ENCODE data around the gene CASTOR2.
"Not testable (repeated sequence)": the region's sequence is repeated elsewhere in the genome, so short reads cannot be mapped to it uniquely, and the experiment has no call there.

CASTOR2 gene

DNA sequence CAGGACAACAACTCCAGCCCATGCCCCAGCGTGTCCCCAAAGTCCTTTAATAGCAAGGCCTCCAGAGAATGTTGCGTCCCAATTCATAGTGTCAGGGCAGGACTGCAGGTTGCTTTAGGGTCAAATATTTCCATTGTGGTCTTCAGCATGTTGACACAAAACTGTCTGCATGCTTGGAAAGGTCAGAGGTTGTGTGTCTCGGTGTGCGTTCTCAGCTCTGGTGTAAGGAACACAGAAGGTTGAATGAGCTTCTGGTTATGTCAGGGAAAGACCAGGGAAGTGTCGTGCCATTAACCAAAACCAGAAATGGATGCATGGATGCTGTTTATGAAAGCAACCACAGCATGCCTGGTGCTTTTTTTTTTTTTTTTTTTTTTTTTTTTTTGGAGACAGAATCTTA, 31.9 kb downstream of the CASTOR2 start:
- not testable (repeated sequence) for H3K36me3 ChIP-seq (ENCODE audit: control insufficient read depth, insufficient read depth, low read length); H3K4me3 ChIP-seq (ENCODE audit: extremely low read depth, insufficient read depth, low read length, poor library complexity, severe bottlenecking); H3K9me3 ChIP-seq (ENCODE audit: control insufficient read depth, low read length); H3K27ac ChIP-seq (ENCODE audit: low read depth, low read length, severe bottlenecking)
- WGBS, 2 experiments (ENCODE audit: insufficient coverage in 2 of 2) = 90 to 100% methylated on average over 3 to 5 of the region's 5 CpGs
- peaks cover 11% of the 10 kb centered on the region for H3K4me1 ChIP-seq (ENCODE audit: control insufficient read depth, insufficient read depth, low read length, poor library complexity, severe bottlenecking)

DNA sequence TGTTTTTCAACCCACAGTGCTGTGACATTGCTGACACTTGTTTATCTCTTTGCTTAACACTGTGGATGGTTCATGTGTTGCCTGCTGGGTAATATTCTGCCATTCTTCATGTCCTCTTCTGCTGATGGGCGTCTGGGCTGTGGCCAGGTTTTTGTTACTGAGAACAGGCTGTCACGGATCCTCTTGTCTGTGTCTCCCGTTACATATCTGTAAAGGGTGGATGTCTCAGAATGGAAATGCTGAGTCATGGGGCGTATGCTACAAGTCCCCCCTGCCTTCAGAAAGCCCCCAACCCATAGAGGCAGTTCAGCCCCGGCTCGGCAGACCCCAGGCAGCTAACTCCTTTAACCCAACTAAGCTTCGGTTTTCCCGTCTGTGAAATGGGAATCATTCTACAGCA, 33.3 kb downstream of the CASTOR2 start:
- not testable (repeated sequence) for H3K36me3 ChIP-seq (ENCODE audit: control insufficient read depth, insufficient read depth, low read length); H3K9me3 ChIP-seq (ENCODE audit: control insufficient read depth, low read length); H3K27ac ChIP-seq (ENCODE audit: low read depth, low read length, severe bottlenecking); H3K4me3 ChIP-seq (ENCODE audit: extremely low read depth, insufficient read depth, low read length, poor library complexity, severe bottlenecking)
- peaks cover 11% of the 10 kb centered on the region for H3K4me1 ChIP-seq (ENCODE audit: control insufficient read depth, insufficient read depth, low read length, poor library complexity, severe bottlenecking)
- WGBS, 2 experiments (ENCODE audit: insufficient coverage in 2 of 2) = no CpG with 5 or more reads among the region's 8 CpGs

DNA sequence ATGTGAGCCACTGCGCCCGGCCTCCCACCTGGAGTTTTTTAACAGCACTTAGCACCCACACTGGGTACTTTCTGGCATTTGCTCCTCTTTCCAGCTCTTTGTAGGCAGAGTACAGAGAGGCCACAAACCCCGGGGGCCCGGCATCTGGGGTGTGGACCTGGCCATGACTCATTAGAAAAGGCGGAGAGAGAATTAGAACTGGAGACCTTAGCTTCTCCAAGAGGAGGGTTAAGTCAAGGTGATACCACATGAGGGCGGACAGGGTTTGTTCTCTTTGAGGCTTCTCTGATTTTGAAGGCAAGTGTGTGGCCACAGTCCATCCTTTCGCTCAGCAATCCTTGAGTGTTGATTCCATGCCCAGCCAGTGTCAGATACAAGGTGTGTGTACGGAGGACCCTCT, 36.9 kb downstream of the CASTOR2 start:
- not testable (repeated sequence) for H3K9me3 ChIP-seq (ENCODE audit: control insufficient read depth, low read length); H3K36me3 ChIP-seq (ENCODE audit: control insufficient read depth, insufficient read depth, low read length); H3K27ac ChIP-seq (ENCODE audit: low read depth, low read length, severe bottlenecking); H3K4me1 ChIP-seq (ENCODE audit: control insufficient read depth, insufficient read depth, low read length, poor library complexity, severe bottlenecking); H3K4me3 ChIP-seq (ENCODE audit: extremely low read depth, insufficient read depth, low read length, poor library complexity, severe bottlenecking)
- 87 to 90% methylated on average over 7 to 8 of the region's 8 CpGs for WGBS, 2 experiments (ENCODE audit: insufficient coverage in 2 of 2)

DNA sequence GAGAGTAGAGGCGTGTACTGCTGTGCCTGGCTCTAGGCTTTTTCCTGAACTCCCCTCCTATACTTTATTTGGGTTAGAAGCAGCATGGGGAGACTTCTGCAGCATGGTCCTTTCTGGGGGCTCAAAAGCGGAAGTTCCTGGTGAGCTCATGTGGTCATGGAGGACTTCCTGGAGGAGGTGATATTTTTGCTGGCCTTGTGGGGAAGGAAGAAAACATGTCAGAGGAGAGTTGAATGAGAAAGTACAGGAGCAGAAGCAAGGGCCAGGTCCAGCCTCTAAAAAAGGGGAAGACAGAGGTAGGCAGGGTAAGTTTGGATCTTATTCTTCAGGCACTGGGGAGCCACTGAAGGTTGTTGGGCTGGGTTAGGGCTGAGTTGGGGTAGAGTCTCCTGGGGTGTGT, 45.5 kb downstream of the CASTOR2 start:
- no peak overlapping the region for H3K4me3 ChIP-seq (ENCODE audit: extremely low read depth, insufficient read depth, low read length, poor library complexity, severe bottlenecking)
- WGBS, 2 experiments (ENCODE audit: insufficient coverage in 2 of 2) = 100% methylated on average over 1 of the region's 2 CpGs

DNA sequence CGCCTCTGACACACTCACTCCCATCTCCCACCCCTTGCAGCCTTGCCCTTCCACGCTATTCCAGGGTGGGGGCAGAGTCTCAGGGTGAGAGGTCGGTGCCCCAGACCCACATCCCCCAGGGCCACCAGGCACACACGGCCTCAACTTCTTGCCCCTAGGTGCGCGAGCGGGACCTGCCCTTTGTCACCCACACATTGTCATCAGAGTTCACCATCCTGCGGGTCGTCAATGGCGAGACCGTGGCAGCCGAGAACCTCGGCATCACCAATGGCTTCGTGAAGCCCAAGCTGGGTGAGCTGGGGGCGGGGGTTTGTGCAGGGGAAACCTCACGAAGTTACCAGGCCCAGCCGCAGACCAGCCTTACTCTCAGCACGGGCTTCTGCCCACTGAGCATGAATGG, 53.3 kb downstream of the CASTOR2 start:
- no peak overlapping the region for H3K27ac ChIP-seq (ENCODE audit: low read depth, low read length, severe bottlenecking)
- H3K4me3 ChIP-seq (ENCODE audit: extremely low read depth, insufficient read depth, low read length, poor library complexity, severe bottlenecking) = no peak overlapping the region
- no peaks in the 10 kb centered on the region for H3K9me3 ChIP-seq (ENCODE audit: control insufficient read depth, low read length)
- 91 to 96% methylated on average over 17 to 18 of the region's 18 CpGs for WGBS, 2 experiments (ENCODE audit: insufficient coverage in 2 of 2)
- H3K4me1 ChIP-seq (ENCODE audit: control insufficient read depth, insufficient read depth, low read length, poor library complexity, severe bottlenecking) = no peaks in the 10 kb centered on the region
- H3K36me3 ChIP-seq (ENCODE audit: control insufficient read depth, insufficient read depth, low read length) = peaks cover 37% of the 10 kb centered on the region

More for the DNA sequence above, 45.5 kb downstream of the CASTOR2 start:
- Histone ChIP-seq H3K27ac (ENCODE audit: low read depth, low read length, severe bottlenecking) (no peak overlapping the region), H3K36me3 (ENCODE audit: control insufficient read depth, insufficient read depth, low read length) (peaks cover 8% of the 10 kb centered on the region), H3K9me3 (ENCODE audit: control insufficient read depth, low read length) (no peaks in the 10 kb centered on the region), H3K4me1 (ENCODE audit: control insufficient read depth, insufficient read depth, low read length, poor library complexity, severe bottlenecking) (no peaks in the 10 kb centered on the region)

DNA sequence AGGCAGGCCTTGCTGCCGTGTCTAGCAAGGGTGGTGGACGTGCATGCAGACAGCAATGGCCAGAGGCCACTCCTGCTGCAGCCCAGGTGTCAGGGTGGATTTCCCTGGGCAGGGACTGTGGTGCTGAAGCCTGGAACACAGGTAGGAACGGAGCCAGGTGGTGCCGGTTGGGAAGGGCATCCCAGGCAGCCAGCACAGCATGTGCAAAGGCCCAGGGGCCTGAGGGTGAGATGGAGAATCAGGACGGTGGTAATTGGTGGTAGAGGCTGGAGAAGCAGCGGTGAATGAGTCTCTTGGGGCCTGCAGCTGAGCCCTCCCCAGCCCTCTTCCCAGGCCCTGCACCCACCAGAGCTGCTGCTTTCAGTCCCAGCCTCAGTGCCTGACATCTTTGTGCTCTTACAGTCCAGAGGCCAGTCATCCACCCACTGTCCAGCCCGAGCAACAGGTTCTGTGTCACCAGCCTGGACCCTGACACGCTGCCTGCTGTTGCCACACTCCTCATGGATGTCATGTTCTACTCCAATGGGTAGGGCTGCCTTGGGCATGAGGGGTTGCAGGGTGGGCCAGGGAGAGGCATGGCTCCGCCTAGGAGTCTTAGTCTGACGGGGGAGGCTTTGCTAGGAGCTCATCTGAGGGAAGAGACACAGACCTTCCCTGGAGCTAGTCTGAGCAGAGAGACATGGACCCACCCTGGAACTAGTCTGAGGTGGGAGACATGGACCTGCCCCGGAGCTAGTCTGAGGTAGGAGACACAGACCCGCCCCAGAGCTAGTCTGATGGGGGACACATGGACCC, 54.3 kb downstream of the CASTOR2 start:
- no peaks in the 10 kb centered on the region for H3K9me3 ChIP-seq (ENCODE audit: control insufficient read depth, low read length)
- no peak overlapping the region for H3K4me3 ChIP-seq (ENCODE audit: extremely low read depth, insufficient read depth, low read length, poor library complexity, severe bottlenecking)
- no peak overlapping the region for H3K27ac ChIP-seq (ENCODE audit: low read depth, low read length, severe bottlenecking)
- peaks cover 40% of the 10 kb centered on the region for H3K36me3 ChIP-seq (ENCODE audit: control insufficient read depth, insufficient read depth, low read length)
- 88 to 99% methylated on average over 8 of the region's 12 CpGs for WGBS, 2 experiments (ENCODE audit: insufficient coverage in 2 of 2)
- H3K4me1 ChIP-seq (ENCODE audit: control insufficient read depth, insufficient read depth, low read length, poor library complexity, severe bottlenecking) = no peaks in the 10 kb centered on the region

DNA sequence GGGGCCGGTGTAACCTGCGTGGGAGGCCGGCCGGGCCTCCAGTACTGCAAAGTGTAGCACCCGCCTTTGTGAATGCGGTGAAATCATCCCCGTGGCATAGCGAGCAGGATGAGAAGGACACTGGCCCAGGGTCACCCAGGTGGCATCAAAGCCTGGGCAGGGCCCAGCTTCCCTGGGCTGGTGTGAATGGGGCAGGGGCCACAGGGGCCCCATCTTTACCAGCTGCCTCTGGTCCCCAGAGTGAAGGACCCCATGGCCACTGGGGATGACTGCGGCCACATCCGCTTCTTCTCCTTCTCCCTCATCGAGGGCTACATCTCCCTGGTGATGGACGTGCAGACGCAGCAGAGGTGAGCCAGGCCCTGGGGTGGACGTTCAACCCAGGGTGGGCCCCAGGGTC, 55.3 kb downstream of the CASTOR2 start:
- Histone ChIP-seq H3K27ac (ENCODE audit: low read depth, low read length, severe bottlenecking) (no peak overlapping the region), H3K4me3 (ENCODE audit: extremely low read depth, insufficient read depth, low read length, poor library complexity, severe bottlenecking) (no peak overlapping the region), H3K4me1 (ENCODE audit: control insufficient read depth, insufficient read depth, low read length, poor library complexity, severe bottlenecking) (no peaks in the 10 kb centered on the region), H3K9me3 (ENCODE audit: control insufficient read depth, low read length) (no peaks in the 10 kb centered on the region), H3K36me3 (ENCODE audit: control insufficient read depth, insufficient read depth, low read length) (peaks cover 47% of the 10 kb centered on the region)
- WGBS, 2 experiments (ENCODE audit: insufficient coverage in 2 of 2) = 93 to 95% methylated on average over 14 of the region's 14 CpGs

DNA sequence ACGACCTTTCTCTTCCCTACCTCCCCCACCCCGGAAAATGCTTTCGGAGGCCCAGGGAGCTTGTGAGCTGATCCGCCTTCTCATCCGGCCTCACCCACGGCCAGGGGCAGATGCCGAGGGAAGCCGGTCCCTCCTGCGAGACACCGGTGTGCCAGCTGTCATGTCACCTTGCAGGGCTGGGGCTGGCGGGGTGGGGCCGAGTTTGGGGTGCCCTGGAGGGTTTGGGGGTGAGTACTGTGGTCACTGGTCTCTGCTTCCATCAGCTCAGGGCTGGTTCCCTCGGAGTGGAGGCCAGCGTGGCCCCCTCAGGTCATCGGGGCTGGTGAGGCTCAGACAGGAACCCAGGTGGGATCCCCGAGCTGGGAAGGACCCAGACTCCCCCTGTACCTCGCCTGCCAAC, 60.4 kb downstream of the CASTOR2 start:
- Histone ChIP-seq H3K4me3 (ENCODE audit: extremely low read depth, insufficient read depth, low read length, poor library complexity, severe bottlenecking) (no peak overlapping the region), H3K27ac (ENCODE audit: low read depth, low read length, severe bottlenecking) (no peak overlapping the region), H3K9me3 (ENCODE audit: control insufficient read depth, low read length) (no peaks in the 10 kb centered on the region), H3K36me3 (ENCODE audit: control insufficient read depth, insufficient read depth, low read length) (peaks cover 30% of the 10 kb centered on the region), H3K4me1 (ENCODE audit: control insufficient read depth, insufficient read depth, low read length, poor library complexity, severe bottlenecking) (no peaks in the 10 kb centered on the region)
- WGBS, 2 experiments (ENCODE audit: insufficient coverage in 2 of 2) = 95% methylated on average over 13 to 17 of the region's 17 CpGs

DNA sequence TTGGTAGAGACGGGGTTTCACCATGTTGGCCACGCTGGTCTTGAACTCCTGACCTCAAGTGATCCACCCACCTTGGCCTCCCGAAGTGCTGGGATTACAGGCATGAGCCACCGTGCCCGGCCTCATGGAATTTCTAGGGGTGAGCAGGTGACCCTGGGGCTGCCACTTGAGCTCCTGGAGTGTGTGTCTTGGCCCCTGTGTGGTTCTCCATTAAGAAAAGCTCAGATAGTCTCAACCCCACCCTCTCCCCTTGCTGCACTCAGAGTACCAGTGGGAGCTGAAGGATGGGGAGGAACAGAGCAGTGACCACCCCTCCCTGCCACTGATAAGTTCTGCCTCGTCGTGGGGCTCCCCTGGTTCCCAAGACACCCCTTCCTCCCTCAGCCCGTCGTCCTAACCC, 63.8 kb downstream of the CASTOR2 start:
- Histone ChIP-seq H3K9me3 (ENCODE audit: control insufficient read depth, low read length) (no peaks in the 10 kb centered on the region), H3K36me3 (ENCODE audit: control insufficient read depth, insufficient read depth, low read length) (peaks cover 12% of the 10 kb centered on the region), H3K4me3 (ENCODE audit: extremely low read depth, insufficient read depth, low read length, poor library complexity, severe bottlenecking) (no peak overlapping the region), H3K4me1 (ENCODE audit: control insufficient read depth, insufficient read depth, low read length, poor library complexity, severe bottlenecking) (no peaks in the 10 kb centered on the region), H3K27ac (ENCODE audit: low read depth, low read length, severe bottlenecking) (no peak overlapping the region)
- 93 to 96% methylated on average over 7 to 8 of the region's 9 CpGs for WGBS, 2 experiments (ENCODE audit: insufficient coverage in 2 of 2)

DNA sequence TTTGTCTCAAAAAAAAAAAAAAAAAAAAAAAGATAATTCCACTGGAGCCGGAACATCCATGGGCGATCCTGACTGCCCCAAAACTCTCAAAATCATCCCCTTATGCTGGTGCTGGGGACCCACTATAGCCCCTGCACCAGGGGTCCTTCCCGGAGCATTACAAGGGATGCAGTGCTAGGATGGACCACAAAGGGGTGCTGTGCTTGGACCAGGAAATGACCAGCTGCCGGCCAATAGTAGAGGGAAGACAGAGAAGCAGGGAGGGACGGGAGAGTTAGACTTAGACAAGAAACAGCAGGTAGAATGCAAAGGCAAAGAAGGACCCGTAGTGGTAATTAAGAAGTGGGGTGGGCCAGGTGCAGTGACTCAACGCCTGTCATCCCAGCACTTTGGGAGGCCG, 68.6 kb downstream of the CASTOR2 start:
- no peak overlapping the region for H3K4me3 ChIP-seq (ENCODE audit: extremely low read depth, insufficient read depth, low read length, poor library complexity, severe bottlenecking)
- no peak overlapping the region for H3K27ac ChIP-seq (ENCODE audit: low read depth, low read length, severe bottlenecking)
- H3K9me3 ChIP-seq (ENCODE audit: control insufficient read depth, low read length) = no peaks in the 10 kb centered on the region
- H3K4me1 ChIP-seq (ENCODE audit: control insufficient read depth, insufficient read depth, low read length, poor library complexity, severe bottlenecking) = no peaks in the 10 kb centered on the region
- WGBS, 2 experiments (ENCODE audit: insufficient coverage in 2 of 2) = 66 to 68% methylated on average over 5 of the region's 8 CpGs
- no peaks in the 10 kb centered on the region for H3K36me3 ChIP-seq (ENCODE audit: control insufficient read depth, insufficient read depth, low read length)

DNA sequence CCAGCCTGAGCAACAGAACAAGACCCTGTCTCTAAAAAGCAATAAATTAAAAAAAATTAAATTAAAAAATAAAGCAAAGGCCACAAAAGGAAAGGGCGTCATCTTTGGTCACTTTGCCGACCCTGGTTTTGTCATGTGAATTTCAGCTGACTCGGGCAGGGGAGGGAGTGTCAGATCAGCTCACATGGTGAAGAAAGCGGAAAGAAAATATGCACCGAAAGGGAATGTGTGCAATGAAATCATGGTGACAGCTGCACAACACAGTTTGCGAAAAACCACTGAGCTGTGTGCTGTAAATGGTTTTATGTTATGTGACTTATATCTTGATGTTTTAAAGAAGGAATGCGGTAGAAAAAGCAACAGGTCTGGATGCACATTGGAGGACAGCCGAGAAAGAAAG, 69.3 kb downstream of the CASTOR2 start:
- no peak overlapping the region for H3K27ac ChIP-seq (ENCODE audit: low read depth, low read length, severe bottlenecking)
- WGBS, 2 experiments (ENCODE audit: insufficient coverage in 2 of 2) = 90 to 92% methylated on average over 8 of the region's 8 CpGs
- no peaks in the 10 kb centered on the region for H3K36me3 ChIP-seq (ENCODE audit: control insufficient read depth, insufficient read depth, low read length)
- H3K4me1 ChIP-seq (ENCODE audit: control insufficient read depth, insufficient read depth, low read length, poor library complexity, severe bottlenecking) = no peaks in the 10 kb centered on the region
- H3K9me3 ChIP-seq (ENCODE audit: control insufficient read depth, low read length) = no peaks in the 10 kb centered on the region
- no peak overlapping the region for H3K4me3 ChIP-seq (ENCODE audit: extremely low read depth, insufficient read depth, low read length, poor library complexity, severe bottlenecking)

Data from mesodermal cell (in vitro differentiated cells).